ENCODE measurements around the gene UGT2B15. TPM values are rescaled to one million over a fixed set of nuclear protein-coding genes. Genes with fewer than 3 reads are reported as not detected.
"Not testable (repeated sequence)": the region's sequence is repeated elsewhere in the genome, so short reads cannot be mapped to it uniquely, and the experiment has no call there.

UGT2B15 gene
- total and polyA plus RNA-seq, 2 donors (not counting 1 experiment from before 2014, with no cell fraction given) = not detected

GRCh38 chr4:68658672-68659071, 11.8 kb downstream of the UGT2B15 start:
- no peak overlapping the region for H2AFZ ChIP-seq (ENCODE audit: low read length)

GRCh38 chr4:68657022-68657594, 13.3 kb downstream of the UGT2B15 start:
- not testable (repeated sequence) for DNase-seq (ENCODE audit: low read depth in 2 of 2); H3K4me1 ChIP-seq (ENCODE audit: control insufficient read depth, extremely low read depth, insufficient read depth, low read length); H3K4me2 ChIP-seq (ENCODE audit: extremely low read depth, insufficient read depth, low read length); H3K27ac ChIP-seq (ENCODE audit: insufficient read depth, low read length); H3K9ac ChIP-seq (ENCODE audit: insufficient read depth, low read length); H3K36me3 ChIP-seq (ENCODE audit: control insufficient read depth, insufficient read depth, low read length); H3K4me3 ChIP-seq (replicated peaks in 1 of 4; ENCODE audit: control extremely low read depth in 1 of 4, insufficient read depth in 1 of 4, low read depth in 3 of 4, low read length in 4 of 4); H4K20me1 ChIP-seq (ENCODE audit: control insufficient read depth, extremely low read depth, insufficient read depth, low read length); H3K27me3 ChIP-seq (ENCODE audit: control insufficient read depth, insufficient read depth, low read length); H3K9me3 ChIP-seq (ENCODE audit: control insufficient read depth, insufficient read depth, low read depth, low read length); H3K79me2 ChIP-seq (ENCODE audit: control insufficient read depth, insufficient read depth, low read length); H2AFZ ChIP-seq (ENCODE audit: low read length)

More at GRCh38 chr4:68658672-68659071, 11.8 kb downstream of the UGT2B15 start:
- no peak overlapping the region for H3K9ac ChIP-seq (ENCODE audit: insufficient read depth, low read length)
- H3K27ac ChIP-seq (ENCODE audit: insufficient read depth, low read length) = no peak overlapping the region
- H3K4me1 ChIP-seq (ENCODE audit: control insufficient read depth, extremely low read depth, insufficient read depth, low read length) = no peaks in the 10 kb centered on the region
- DNase-seq (ENCODE audit: low read depth in 2 of 2) = no peak
- H3K9me3 ChIP-seq (ENCODE audit: control insufficient read depth, insufficient read depth, low read depth, low read length) = no peaks in the 10 kb centered on the region
- no peak for TF ChIP-seq EZH2 (IDR thresholded peaks at IDR 0.05; ENCODE audit: low read length, missing control alignments)
- TF ChIP-seq CTCF (conservative IDR thresholded peaks at IDR 0.05 in 1 of 2, IDR thresholded peaks at IDR 0.05 in 1 of 2; ENCODE audit: low read depth in 1 of 2, low read length in 2 of 2) = no peak
- no peak overlapping the region for H3K4me2 ChIP-seq (ENCODE audit: extremely low read depth, insufficient read depth, low read length)
- H4K20me1 ChIP-seq (ENCODE audit: control insufficient read depth, extremely low read depth, insufficient read depth, low read length) = no peaks in the 10 kb centered on the region
- H3K4me3 ChIP-seq (replicated peaks in 1 of 4; ENCODE audit: control extremely low read depth in 1 of 4, insufficient read depth in 1 of 4, low read depth in 3 of 4, low read length in 4 of 4) = no peak overlapping the region
- no peaks in the 10 kb centered on the region for H3K79me2 ChIP-seq (ENCODE audit: control insufficient read depth, insufficient read depth, low read length)
- H3K27me3 ChIP-seq (ENCODE audit: control insufficient read depth, insufficient read depth, low read length) = no peaks in the 10 kb centered on the region
- no peaks in the 10 kb centered on the region for H3K36me3 ChIP-seq (ENCODE audit: control insufficient read depth, insufficient read depth, low read length)

GRCh38 chr4:68656445-68656973, 13.9 kb downstream of the UGT2B15 start:
- not testable (repeated sequence) for H2AFZ ChIP-seq (ENCODE audit: low read length); H3K9me3 ChIP-seq (ENCODE audit: control insufficient read depth, insufficient read depth, low read depth, low read length); H3K4me1 ChIP-seq (ENCODE audit: control insufficient read depth, extremely low read depth, insufficient read depth, low read length); H3K79me2 ChIP-seq (ENCODE audit: control insufficient read depth, insufficient read depth, low read length); H3K27ac ChIP-seq (ENCODE audit: insufficient read depth, low read length); H3K4me2 ChIP-seq (ENCODE audit: extremely low read depth, insufficient read depth, low read length); H4K20me1 ChIP-seq (ENCODE audit: control insufficient read depth, extremely low read depth, insufficient read depth, low read length); H3K4me3 ChIP-seq (replicated peaks in 1 of 4; ENCODE audit: control extremely low read depth in 1 of 4, insufficient read depth in 1 of 4, low read depth in 3 of 4, low read length in 4 of 4); H3K9ac ChIP-seq (ENCODE audit: insufficient read depth, low read length); H3K27me3 ChIP-seq (ENCODE audit: control insufficient read depth, insufficient read depth, low read length); DNase-seq (ENCODE audit: low read depth in 2 of 2); H3K36me3 ChIP-seq (ENCODE audit: control insufficient read depth, insufficient read depth, low read length)

GRCh38 chr4:68655764-68656444, 14.5 kb downstream of the UGT2B15 start:
- Histone ChIP-seq H3K4me3 (replicated peaks in 1 of 4; ENCODE audit: control extremely low read depth in 1 of 4, insufficient read depth in 1 of 4, low read depth in 3 of 4, low read length in 4 of 4) (no peak overlapping the region), H3K4me1 (ENCODE audit: control insufficient read depth, extremely low read depth, insufficient read depth, low read length) (no peaks in the 10 kb centered on the region), H3K36me3 (ENCODE audit: control insufficient read depth, insufficient read depth, low read length) (no peaks in the 10 kb centered on the region), H2AFZ (ENCODE audit: low read length) (no peak overlapping the region), H3K27ac (ENCODE audit: insufficient read depth, low read length) (no peak overlapping the region), H3K9me3 (ENCODE audit: control insufficient read depth, insufficient read depth, low read depth, low read length) (no peaks in the 10 kb centered on the region), H3K79me2 (ENCODE audit: control insufficient read depth, insufficient read depth, low read length) (no peaks in the 10 kb centered on the region), H3K4me2 (ENCODE audit: extremely low read depth, insufficient read depth, low read length) (no peak overlapping the region), H3K27me3 (ENCODE audit: control insufficient read depth, insufficient read depth, low read length) (no peaks in the 10 kb centered on the region), H4K20me1 (ENCODE audit: control insufficient read depth, extremely low read depth, insufficient read depth, low read length) (no peaks in the 10 kb centered on the region), H3K9ac (ENCODE audit: insufficient read depth, low read length) (no peak overlapping the region)
- TF ChIP-seq CTCF (conservative IDR thresholded peaks at IDR 0.05 in 1 of 2, IDR thresholded peaks at IDR 0.05 in 1 of 2; ENCODE audit: low read depth in 1 of 2, low read length in 2 of 2) (no peak), EZH2 (IDR thresholded peaks at IDR 0.05; ENCODE audit: low read length, missing control alignments) (no peak)
- DNase-seq (ENCODE audit: low read depth in 2 of 2) = no peak
